ENCODE measurements around the gene F11. TPM values are rescaled to one million over a fixed set of nuclear protein-coding genes. Genes with fewer than 3 reads are reported as not detected.

The F11 gene
- total and polyA plus RNA-seq, 9 donors: 0.05 to 0.23 (median 0.20) TPM; not detected in 6

- intact Hi-C loops (cut with DNase I): no loop called here
Observed at GRCh38 chr4:186330368-186330767, 64.4 kb downstream of the F11 start.

DNA sequence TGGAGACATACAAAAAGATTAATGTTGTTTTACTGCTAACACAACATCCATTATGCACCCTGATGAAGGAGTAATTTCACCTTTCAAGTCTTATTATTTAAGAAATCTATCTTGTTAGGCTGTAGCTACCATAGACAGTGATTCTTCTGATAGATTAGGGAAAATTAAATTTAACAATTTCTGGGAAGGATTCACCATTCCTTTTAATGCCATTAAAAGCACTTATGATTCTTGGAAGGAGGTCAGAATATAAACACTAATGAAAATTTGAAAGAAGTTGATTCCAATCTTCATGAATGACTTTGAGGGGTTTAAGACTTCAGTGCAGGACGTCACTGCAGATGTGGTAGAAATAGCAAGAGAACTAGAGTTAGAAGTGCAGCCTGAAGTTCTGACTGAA, 69.8 kb downstream of the F11 start:
- 42 to 46% (median 46%) methylated on average over 1 of the region's 1 CpG for WGBS, 3 donors
- intact Hi-C loops (cut with DNase I): no loop called here

More at GRCh38 chr4:186330368-186330767, 64.4 kb downstream of the F11 start:
- DNase-seq: no peak
- Histone ChIP-seq H3K36me3 (no peaks in the 10 kb centered on the region), H3K9me3 (no peaks in the 10 kb centered on the region), H3K4me3 (no peak overlapping the region), H3K4me1 (ENCODE audit: insufficient read depth) (no peaks in the 10 kb centered on the region), H3K27me3 (no peaks in the 10 kb centered on the region), H3K27ac (no peak overlapping the region)
- 87 to 92% (median 88%) methylated on average over 3 of the region's 3 CpGs for WGBS, 3 donors
- TF ChIP-seq POLR2A (IDR thresholded peaks at IDR 0.05): no peak
- TF ChIP-seq EP300 (IDR thresholded peaks at IDR 0.05): no peak
- no peak for TF ChIP-seq CTCF (IDR thresholded peaks at IDR 0.05)

More for the DNA sequence above, 69.8 kb downstream of the F11 start:
- Histone ChIP-seq H3K36me3 (no peaks in the 10 kb centered on the region), H3K4me1 (ENCODE audit: insufficient read depth) (no peaks in the 10 kb centered on the region), H3K9me3 (no peaks in the 10 kb centered on the region), H3K4me3 (no peak overlapping the region), H3K27me3 (no peaks in the 10 kb centered on the region), H3K27ac (no peak overlapping the region)
- no peak for DNase-seq
- no peak for TF ChIP-seq EP300 (IDR thresholded peaks at IDR 0.05)
- no peak for TF ChIP-seq POLR2A (IDR thresholded peaks at IDR 0.05)
- no peak for TF ChIP-seq CTCF (IDR thresholded peaks at IDR 0.05)

Other genes starting within 250 kb of the F11 start
- 10 to 100 TPM in 3 of 7 donors, 1 to 10 TPM in 4; 5.1 to 14.8 (median 9.4) TPM for gene TLR3, start 197.0 kb upstream of the F11 start, total RNA-seq
- 10 to 100 TPM in 1 of 2 donors, 1 to 10 TPM in 1; 2.2 to 12.2 TPM for gene TLR3, start 197.0 kb upstream of the F11 start, polyA plus RNA-seq
- gene FAM149A, start 161.5 kb upstream of the F11 start, total RNA-seq: 10 to 100 TPM in 5 of 7 donors, 1 to 10 TPM in 2; 6.4 to 14.6 (median 12.7) TPM
- gene FAM149A, start 161.5 kb upstream of the F11 start, polyA plus RNA-seq: 10 to 100 TPM in 1 of 2 donors, 1 to 10 TPM in 1; 9.4 to 16.1 TPM
- 10 to 100 TPM; 11.9 to 35.3 (median 21.0) TPM for gene CYP4V2, start 74.6 kb upstream of the F11 start, total RNA-seq
- 10 to 100 TPM in 1 of 2 donors, 1 to 10 TPM in 1; 8.5 to 12.4 TPM for gene CYP4V2, start 74.6 kb upstream of the F11 start, polyA plus RNA-seq
- gene KLKB1, start 38.7 kb upstream of the F11 start, total RNA-seq: 1 to 10 TPM in 2 of 7 donors, under 1 TPM in 5; 0.18 to 1.8 (median 0.77) TPM
- under 1 TPM; 0.38 to 0.50 TPM for gene KLKB1, start 38.7 kb upstream of the F11 start, polyA plus RNA-seq